Measurements from ENCODE around the gene DHRS13.

DNA sequence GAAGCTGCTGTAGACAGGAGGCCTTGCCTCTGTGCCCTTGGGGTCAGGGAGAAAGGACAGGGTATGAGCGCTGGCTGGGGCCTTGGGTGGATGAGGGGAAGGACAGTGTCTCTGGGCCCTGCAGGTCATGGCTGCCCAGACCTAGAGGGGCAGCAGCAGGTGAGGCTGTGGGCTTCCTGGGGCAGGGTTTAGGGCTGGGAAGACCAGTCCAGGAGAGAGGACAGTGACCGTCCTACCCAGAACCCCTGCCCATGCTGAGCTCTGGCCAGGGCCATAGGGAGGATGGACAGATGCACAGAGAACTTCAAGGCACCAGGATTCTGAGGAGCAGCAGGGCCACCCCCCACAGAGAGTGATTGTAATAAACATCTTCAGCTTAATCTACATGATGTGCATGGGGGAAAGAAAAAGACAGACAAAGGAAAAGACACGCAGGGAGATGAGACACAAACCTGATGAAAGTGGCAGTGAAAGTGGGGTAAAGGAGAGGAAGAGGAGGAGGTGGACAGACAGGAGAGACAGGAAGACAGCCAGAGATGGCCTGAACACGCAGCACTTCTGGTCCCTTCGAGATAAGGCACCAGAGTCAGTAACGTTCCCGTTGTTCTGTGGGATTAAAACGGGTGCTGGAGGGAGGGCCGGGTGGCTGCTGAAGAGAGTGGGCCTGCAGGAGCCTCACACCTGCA, 22.9 kb downstream of the DHRS13 start:
- TF ChIP-seq, protein P1, sequence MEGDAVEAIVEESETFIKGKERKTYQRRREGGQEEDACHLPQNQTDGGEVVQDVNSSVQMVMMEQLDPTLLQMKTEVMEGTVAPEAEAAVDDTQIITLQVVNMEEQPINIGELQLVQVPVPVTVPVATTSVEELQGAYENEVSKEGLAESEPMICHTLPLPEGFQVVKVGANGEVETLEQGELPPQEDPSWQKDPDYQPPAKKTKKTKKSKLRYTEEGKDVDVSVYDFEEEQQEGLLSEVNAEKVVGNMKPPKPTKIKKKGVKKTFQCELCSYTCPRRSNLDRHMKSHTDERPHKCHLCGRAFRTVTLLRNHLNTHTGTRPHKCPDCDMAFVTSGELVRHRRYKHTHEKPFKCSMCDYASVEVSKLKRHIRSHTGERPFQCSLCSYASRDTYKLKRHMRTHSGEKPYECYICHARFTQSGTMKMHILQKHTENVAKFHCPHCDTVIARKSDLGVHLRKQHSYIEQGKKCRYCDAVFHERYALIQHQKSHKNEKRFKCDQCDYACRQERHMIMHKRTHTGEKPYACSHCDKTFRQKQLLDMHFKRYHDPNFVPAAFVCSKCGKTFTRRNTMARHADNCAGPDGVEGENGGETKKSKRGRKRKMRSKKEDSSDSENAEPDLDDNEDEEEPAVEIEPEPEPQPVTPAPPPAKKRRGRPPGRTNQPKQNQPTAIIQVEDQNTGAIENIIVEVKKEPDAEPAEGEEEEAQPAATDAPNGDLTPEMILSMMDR (IDR thresholded peaks at IDR 0.05), result no peak
- TF ChIP-seq POLR2A (IDR thresholded peaks at IDR 0.05), result no peak
